WTC11 (cell line): ENCODE results near the gene SAE1. TPM values are rescaled to one million over a fixed set of nuclear protein-coding genes. Genes with fewer than 3 reads are reported as not detected.

Experiments
- ATAC-seq: fragments of 200-7000 bp; cut with Tn5 transposase; 2 replicates; pipeline ENCODE4 v1.10.0; 2021; ENCODE audit warnings: mild to moderate bottlenecking, moderate library complexity
- CTCF ChIA-PET: fragments of 300-600 bp; sonication (Branson Sonifier 250); formaldehyde crosslinking; loops from one replicate; lab custom pipeline; 2021; ENCODE audit warnings: antibody characterized with exemption; lab: Charles Lee
- POLR2A ChIA-PET: fragments of 350-600 bp; sonication (Branson Sonifier 250); formaldehyde crosslinking; loops from one replicate; lab custom pipeline; 2021; ENCODE audit warnings: antibody characterized with exemption; lab: Charles Lee
- DNase-seq: peaks from one replicate; pipeline ENCODE4 v3.0.0; 2021; ENCODE audit warnings: low spot score
- H3K27ac Mint-ChIP-seq: 2 replicates; pipeline ENCODE4 v1.8.0; 2021; ENCODE audit warnings: mixed read lengths
- H3K27me3 Mint-ChIP-seq: 2 replicates; pipeline ENCODE4 v1.8.0; 2021; ENCODE audit warnings: low read depth, mild to moderate bottlenecking, moderate library complexity, mixed read lengths
- H3K36me3 Mint-ChIP-seq: 2 replicates; pipeline ENCODE4 v1.8.0; 2021; ENCODE audit warnings: mixed read lengths
- H3K4me1 Mint-ChIP-seq: 2 replicates; pipeline ENCODE4 v1.8.0; 2022; ENCODE audit warnings: mixed read lengths
- H3K4me3 Mint-ChIP-seq: 2 replicates; pipeline ENCODE4 v1.8.0; 2021; ENCODE audit warnings: mild to moderate bottlenecking, moderate library complexity, mixed read lengths
- H3K9me3 Mint-ChIP-seq: 2 replicates; pipeline ENCODE4 v1.8.0; 2021; ENCODE audit warnings: mixed read lengths
- AR ChIP-seq: fragments of 250-450 bp; sonication (Bioruptor Pico); IDR thresholded peaks from 2 replicates; pipeline ENCODE4 v1.9.0; 2021; ENCODE audit warnings: mild to moderate bottlenecking
- ATF3 ChIP-seq: sonication (generic); formaldehyde crosslinking; conservative IDR thresholded peaks from 2 replicates; pipeline ENCODE4 v1.8.1; 2022; ENCODE audit warnings: mild to moderate bottlenecking, missing genetic modification reagents
- CBFB ChIP-seq: sonication (generic); formaldehyde crosslinking; IDR thresholded peaks from 2 replicates; pipeline ENCODE4 v1.8.1; 2022; ENCODE audit warnings: mild to moderate bottlenecking, low read depth, missing genetic modification reagents
- ERG ChIP-seq: fragments of 250-450 bp; sonication (Bioruptor Pico); IDR thresholded peaks from 2 replicates; pipeline ENCODE4 v1.8.0; 2021; ENCODE audit warnings: mild to moderate bottlenecking
- ETV6 ChIP-seq: sonication (generic); formaldehyde crosslinking; IDR thresholded peaks from 2 replicates; pipeline ENCODE4 v1.8.1; 2022; ENCODE audit warnings: mild to moderate bottlenecking, missing genetic modification reagents
- GABPB1 ChIP-seq: sonication (generic); formaldehyde crosslinking; IDR thresholded peaks from 2 replicates; pipeline ENCODE4 v1.8.1; 2023; ENCODE audit warnings: mild to moderate bottlenecking, missing genetic modification reagents
- HMGXB4 ChIP-seq: sonication (generic); formaldehyde crosslinking; IDR thresholded peaks from 2 replicates; pipeline ENCODE4 v1.8.1; 2023; ENCODE audit warnings: mild to moderate bottlenecking, moderate library complexity, missing genetic modification reagents
- MLX ChIP-seq: sonication (generic); formaldehyde crosslinking; IDR thresholded peaks from 2 replicates; pipeline ENCODE4 v1.8.1; 2023; ENCODE audit warnings: mild to moderate bottlenecking, missing genetic modification reagents, moderate library complexity
- SP1 ChIP-seq: sonication (generic); formaldehyde crosslinking; conservative IDR thresholded peaks from 2 replicates; pipeline ENCODE4 v1.8.1; 2022; ENCODE audit warnings: missing genetic modification reagents
- TCF7 ChIP-seq: sonication (generic); formaldehyde crosslinking; IDR thresholded peaks from 2 replicates; pipeline ENCODE4 v1.8.0; 2022; ENCODE audit warnings: mild to moderate bottlenecking, low read depth, missing genetic modification reagents, moderate library complexity
- TEAD1 ChIP-seq: sonication (generic); formaldehyde crosslinking; IDR thresholded peaks from 2 replicates; pipeline ENCODE4 v1.8.0; 2022; ENCODE audit warnings: mild to moderate bottlenecking, missing genetic modification reagents
- TP53 ChIP-seq: sonication (generic); formaldehyde crosslinking; IDR thresholded peaks from 2 replicates; pipeline ENCODE4 v1.8.1; 2023; ENCODE audit warnings: mild to moderate bottlenecking, missing genetic modification reagents
- ZBTB21 ChIP-seq: sonication (generic); formaldehyde crosslinking; IDR thresholded peaks from 2 replicates; pipeline ENCODE4 v1.8.1; 2023; ENCODE audit warnings: mild to moderate bottlenecking, missing genetic modification reagents, borderline replicate concordance
- ZMAT4 ChIP-seq: fragments of 250-450 bp; sonication (Bioruptor Pico); IDR thresholded peaks from 2 replicates; pipeline ENCODE4 v1.9.0; 2021; ENCODE audit warnings: mild to moderate bottlenecking
- ZNF138 ChIP-seq: sonication (generic); formaldehyde crosslinking; conservative IDR thresholded peaks from 2 replicates; pipeline ENCODE4 v1.8.1; 2022; ENCODE audit warnings: mild to moderate bottlenecking, moderate library complexity, missing genetic modification reagents
- ZNF396 ChIP-seq: fragments of 250-450 bp; sonication (Bioruptor Pico); IDR thresholded peaks from 2 replicates; pipeline ENCODE4 v1.8.0; 2021; ENCODE audit warnings: mild to moderate bottlenecking, moderate library complexity, borderline replicate concordance
- ZNF416 ChIP-seq: fragments of 250-450 bp; sonication (Bioruptor Pico); IDR thresholded peaks from 2 replicates; pipeline ENCODE4 v1.9.0; 2021; ENCODE audit warnings: mild to moderate bottlenecking, inconsistent platforms
- total RNA-seq: library from RNA; stranded (reverse); gene quantifications from 3 replicates; pipeline ENCODE4 v1.2.3, GENCODE V29; 2021
- TF ChIP-seq, protein P1 (sequence below): sonication (generic); formaldehyde crosslinking; IDR thresholded peaks from 2 replicates; pipeline ENCODE4 v1.8.1; 2022; ENCODE audit warnings: low read depth, mild to moderate bottlenecking, moderate library complexity, missing genetic modification reagents, borderline replicate concordance
- TF ChIP-seq, protein P2 (sequence below): fragments of 200-600 bp; IDR thresholded peaks from 2 replicates; pipeline ENCODE4 v1.8.0; 2022; ENCODE audit warnings: antibody characterized with exemption

The SAE1 gene
- total RNA-seq, 1 experiment from 2014 or later = 224 TPM

GRCh38 chr19:47215581-47215980 lies 84.9 kb downstream of the SAE1 start:
- Mint-ChIP-seq H3K4me1 (peaks cover 3% of the 10 kb centered on the region), H3K4me3 (no peak overlapping the region)
- POLR2A ChIA-PET = interaction anchor here (0.7 to 0.9 kb wide), 2 partner anchors 15 to 687 kb away, joined by 3 to 4 read pairs; no protein-coding TSS in a partner anchor
- TF ChIP-seq AR (CRISPR knock-in tag) (no peak), ZNF396 (no peak), MLX (CRISPR knock-in tag) (no peak), ZNF138 (CRISPR knock-in tag) (no peak), ERG (CRISPR knock-in tag) (no peak), GABPB1 (CRISPR knock-in tag) (no peak), ZBTB21 (CRISPR knock-in tag) (no peak), ZMAT4 (CRISPR knock-in tag) (no peak), SP1 (CRISPR knock-in tag) (no peak), ZNF416 (no peak), TP53 (CRISPR knock-in tag) (no peak), ATF3 (CRISPR knock-in tag) (no peak), TEAD1 (CRISPR knock-in tag) (no peak), TCF7 (no peak), HMGXB4 (CRISPR knock-in tag) (no peak), ETV6 (CRISPR knock-in tag) (no peak), CBFB (CRISPR knock-in tag) (no peak)
- TF ChIP-seq, protein P1, sequence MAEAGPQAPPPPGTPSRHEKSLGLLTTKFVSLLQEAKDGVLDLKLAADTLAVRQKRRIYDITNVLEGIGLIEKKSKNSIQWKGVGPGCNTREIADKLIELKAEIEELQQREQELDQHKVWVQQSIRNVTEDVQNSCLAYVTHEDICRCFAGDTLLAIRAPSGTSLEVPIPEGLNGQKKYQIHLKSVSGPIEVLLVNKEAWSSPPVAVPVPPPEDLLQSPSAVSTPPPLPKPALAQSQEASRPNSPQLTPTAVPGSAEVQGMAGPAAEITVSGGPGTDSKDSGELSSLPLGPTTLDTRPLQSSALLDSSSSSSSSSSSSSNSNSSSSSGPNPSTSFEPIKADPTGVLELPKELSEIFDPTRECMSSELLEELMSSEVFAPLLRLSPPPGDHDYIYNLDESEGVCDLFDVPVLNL (CRISPR knock-in tag) = no peak
- TF ChIP-seq, protein P2, sequence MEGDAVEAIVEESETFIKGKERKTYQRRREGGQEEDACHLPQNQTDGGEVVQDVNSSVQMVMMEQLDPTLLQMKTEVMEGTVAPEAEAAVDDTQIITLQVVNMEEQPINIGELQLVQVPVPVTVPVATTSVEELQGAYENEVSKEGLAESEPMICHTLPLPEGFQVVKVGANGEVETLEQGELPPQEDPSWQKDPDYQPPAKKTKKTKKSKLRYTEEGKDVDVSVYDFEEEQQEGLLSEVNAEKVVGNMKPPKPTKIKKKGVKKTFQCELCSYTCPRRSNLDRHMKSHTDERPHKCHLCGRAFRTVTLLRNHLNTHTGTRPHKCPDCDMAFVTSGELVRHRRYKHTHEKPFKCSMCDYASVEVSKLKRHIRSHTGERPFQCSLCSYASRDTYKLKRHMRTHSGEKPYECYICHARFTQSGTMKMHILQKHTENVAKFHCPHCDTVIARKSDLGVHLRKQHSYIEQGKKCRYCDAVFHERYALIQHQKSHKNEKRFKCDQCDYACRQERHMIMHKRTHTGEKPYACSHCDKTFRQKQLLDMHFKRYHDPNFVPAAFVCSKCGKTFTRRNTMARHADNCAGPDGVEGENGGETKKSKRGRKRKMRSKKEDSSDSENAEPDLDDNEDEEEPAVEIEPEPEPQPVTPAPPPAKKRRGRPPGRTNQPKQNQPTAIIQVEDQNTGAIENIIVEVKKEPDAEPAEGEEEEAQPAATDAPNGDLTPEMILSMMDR = no peak
- TF ChIP-seq, all 79 proteins: peak for 0
- ATAC-seq (no peak), DNase-seq (no peak)
- Mint-ChIP-seq H3K9me3 (no peaks in the 10 kb centered on the region), H3K36me3 (peaks cover 4% of the 10 kb centered on the region), H3K27me3 (no peaks in the 10 kb centered on the region), H3K27ac (no peak overlapping the region)
- CTCF ChIA-PET = interaction anchor here (0.7 to 9.2 kb wide), 2 partner anchors 30 to 203 kb away, joined by 3 to 402 read pairs; no protein-coding TSS in a partner anchor
